ENCODE results near the gene THBS2. TPM values are rescaled to one million over a fixed set of nuclear protein-coding genes. Genes with fewer than 3 reads are reported as not detected.

The THBS2 gene
- total and polyA plus RNA-seq, 10 of the 15 experiments (the other 5 are each of a cell fraction or from before 2014, with no cell fraction given): 0.07 to 0.10 TPM; not detected in 8

DNA sequence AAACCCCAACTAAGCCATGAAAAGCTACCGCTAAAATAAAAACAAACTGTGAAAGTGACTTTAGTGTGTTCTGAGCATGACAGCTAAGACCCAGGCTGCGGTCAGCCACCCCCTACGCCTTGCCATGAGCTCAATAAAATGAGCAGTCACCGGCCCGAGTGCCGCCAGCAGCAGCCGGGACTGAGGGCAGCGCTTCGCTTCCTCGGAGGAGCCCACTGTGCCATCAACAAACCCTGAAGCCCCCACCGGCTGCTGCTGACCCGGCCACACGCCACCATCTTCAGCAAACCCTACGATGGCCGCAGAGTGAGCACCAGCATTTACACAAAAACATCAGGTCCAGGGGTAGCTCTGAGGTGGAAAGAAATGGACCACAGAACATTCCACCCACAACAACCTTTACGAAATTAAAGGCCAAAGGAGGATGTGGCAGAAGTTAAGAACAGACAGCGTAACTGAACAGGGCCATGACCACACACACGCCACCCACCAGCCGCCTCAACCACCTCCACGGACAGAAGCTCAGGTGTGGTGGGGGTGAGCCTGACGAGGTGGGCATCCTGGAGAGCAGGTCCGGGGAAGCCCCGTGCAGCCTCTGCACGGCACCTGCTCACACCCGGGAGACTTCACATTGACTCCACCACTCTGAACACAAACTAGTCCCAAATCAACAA is 67.0 kb downstream of the THBS2 start (continued):
- no peak for TF ChIP-seq SREBF2 (IDR thresholded peaks at IDR 0.05; ENCODE audit: low read length)
- no peak for TF ChIP-seq CHD2 (IDR thresholded peaks at IDR 0.05; ENCODE audit: borderline replicate concordance, low read depth, low read length)
- no peak for TF ChIP-seq POLR2AphosphoS5 (IDR thresholded peaks at IDR 0.05; ENCODE audit: low read length)
- no peak for TF ChIP-seq CEBPZ (IDR thresholded peaks at IDR 0.05; ENCODE audit: low read depth, low read length)
- TF ChIP-seq HDAC6 (IDR thresholded peaks at IDR 0.05; ENCODE audit: unreplicated experiment): no peak
- TF ChIP-seq E2F4 (IDR thresholded peaks at IDR 0.05; ENCODE audit: low read depth, low read length): no peak
- no peak for TF ChIP-seq CHD4 (IDR thresholded peaks at IDR 0.05)

Data from GM12878 (cell line).